ENCODE data around the gene SPPL2B.

The SPPL2B gene

GRCh38 chr19:2324220-2324948, 4.1 kb upstream of the SPPL2B start:
- no peak for DNase-seq

- no peak for DNase-seq
Observed at GRCh38 chr19:2325281-2326046, 3.0 kb upstream of the SPPL2B start.

- no peak for DNase-seq
Observed at GRCh38 chr19:2326699-2327360, 1.7 kb upstream of the SPPL2B start.

GRCh38 chr19:2327773-2328400, 597 bp upstream of the SPPL2B start:
- peak; percentile 70 to 86 for DNase-seq

DNA sequence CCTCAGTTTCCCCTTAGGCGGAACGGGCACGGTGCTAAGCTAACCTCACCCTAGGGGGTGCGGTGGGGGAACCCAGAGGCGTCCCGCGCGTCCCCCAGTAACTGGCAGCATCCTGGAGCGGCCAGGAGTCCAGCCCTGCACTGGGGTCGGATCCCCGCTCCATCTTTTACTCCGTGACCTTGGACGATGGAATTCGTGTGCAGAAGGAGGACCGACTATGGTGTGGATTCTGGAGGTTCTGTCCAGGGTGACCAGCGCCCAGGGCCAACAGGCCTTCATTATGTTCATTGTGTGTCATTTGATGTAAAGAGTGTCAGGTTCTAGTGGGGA, 630 bp downstream of the SPPL2B start:
- no peak for DNase-seq

DNA sequence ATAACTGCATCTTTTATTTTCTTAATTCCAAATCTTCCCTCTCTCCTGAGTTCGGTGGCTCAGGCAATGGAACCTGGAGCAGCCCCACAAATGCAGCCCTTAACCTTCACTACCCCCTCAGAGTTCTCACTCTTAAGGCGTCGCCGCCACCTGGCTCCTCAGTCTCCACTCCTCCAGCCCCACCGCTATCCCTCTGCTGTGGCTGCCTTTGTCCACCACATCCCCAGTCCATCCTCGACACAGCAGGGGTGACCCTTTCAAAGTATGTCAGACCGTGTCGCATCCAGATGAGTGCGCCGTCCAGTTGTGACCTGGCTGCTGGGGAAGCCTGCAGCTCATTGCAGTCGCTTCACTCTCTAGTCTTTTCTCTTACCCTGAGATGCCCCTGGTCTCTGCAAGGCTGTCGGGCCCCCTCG, 1.0 kb downstream of the SPPL2B start:
- DNase-seq, result no peak

GRCh38 chr19:2330255-2330631, 1.8 kb downstream of the SPPL2B start:
- no peak for DNase-seq

DNA sequence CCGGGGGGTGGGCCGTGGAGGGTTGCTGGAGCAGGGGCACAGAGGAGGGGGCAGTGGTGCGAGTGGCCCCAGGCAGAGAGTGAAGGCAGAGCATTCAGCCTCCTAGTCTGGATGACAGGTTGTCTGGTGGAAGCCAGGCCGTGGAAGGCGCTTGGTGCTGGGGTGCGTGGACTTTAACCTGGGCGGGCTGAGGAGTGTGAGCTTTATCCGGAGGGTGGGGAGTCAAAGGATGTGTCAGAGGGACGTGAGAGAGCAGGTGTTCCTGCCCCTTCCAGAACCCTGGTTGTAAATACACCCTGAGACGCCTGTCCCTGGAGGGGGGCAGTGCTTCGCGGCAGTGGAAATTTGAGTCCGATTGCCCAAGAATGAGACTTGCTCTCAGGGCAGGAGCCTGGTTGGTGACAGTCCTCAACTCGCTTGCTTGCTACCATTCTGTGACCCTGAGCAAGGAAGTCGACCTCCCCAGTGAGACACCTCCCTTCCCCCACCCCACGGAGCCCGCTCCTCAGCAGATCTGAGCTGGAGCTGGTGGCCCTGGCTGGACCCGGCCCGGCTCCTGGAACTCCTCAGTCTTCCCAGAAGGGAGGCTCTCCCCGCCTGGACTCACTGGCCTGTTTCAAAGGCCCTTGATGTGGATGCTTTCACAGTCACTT, 2.3 kb downstream of the SPPL2B start:
- DNase-seq, result peak in 1 of 2 experiments; percentile 62

- no peak for DNase-seq
Observed at GRCh38 chr19:2331601-2332246, 3.2 kb downstream of the SPPL2B start.

DNA sequence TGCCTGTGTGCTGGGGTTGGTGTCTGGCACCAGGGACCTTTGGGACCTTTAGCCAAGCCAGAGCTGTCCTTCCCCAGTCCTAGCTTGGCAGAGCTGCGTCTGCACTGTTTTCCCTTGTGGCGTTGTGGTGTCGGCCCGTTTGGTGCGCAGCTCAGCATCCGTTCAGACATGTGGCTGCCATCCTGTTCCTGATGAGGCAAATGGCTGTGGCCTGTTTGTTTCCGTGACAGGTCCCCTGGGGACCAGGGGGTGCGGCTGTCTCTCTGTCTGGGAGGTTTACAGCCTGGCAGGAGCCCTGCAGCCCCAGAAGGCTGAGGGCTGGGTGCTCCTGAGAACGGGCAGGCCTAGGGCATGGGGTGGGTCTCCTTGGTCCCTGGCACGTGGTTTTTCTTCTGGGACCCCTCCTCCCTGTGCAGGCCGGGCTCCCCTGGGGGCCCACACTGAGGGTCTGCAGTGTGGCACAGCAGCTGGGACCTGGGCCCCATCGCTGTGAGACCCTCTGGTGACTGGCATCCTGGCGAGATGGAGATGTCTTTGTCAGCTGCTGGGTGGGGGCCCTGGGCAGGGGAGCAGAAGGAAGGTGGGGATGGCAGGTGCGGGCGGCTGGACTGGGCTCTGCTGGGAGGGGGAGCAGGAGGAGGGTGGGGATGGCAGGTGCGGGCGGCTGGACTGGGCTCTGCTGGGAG, 4.0 kb downstream of the SPPL2B start:
- DNase-seq, result peak; percentile 77 to 86

DNA sequence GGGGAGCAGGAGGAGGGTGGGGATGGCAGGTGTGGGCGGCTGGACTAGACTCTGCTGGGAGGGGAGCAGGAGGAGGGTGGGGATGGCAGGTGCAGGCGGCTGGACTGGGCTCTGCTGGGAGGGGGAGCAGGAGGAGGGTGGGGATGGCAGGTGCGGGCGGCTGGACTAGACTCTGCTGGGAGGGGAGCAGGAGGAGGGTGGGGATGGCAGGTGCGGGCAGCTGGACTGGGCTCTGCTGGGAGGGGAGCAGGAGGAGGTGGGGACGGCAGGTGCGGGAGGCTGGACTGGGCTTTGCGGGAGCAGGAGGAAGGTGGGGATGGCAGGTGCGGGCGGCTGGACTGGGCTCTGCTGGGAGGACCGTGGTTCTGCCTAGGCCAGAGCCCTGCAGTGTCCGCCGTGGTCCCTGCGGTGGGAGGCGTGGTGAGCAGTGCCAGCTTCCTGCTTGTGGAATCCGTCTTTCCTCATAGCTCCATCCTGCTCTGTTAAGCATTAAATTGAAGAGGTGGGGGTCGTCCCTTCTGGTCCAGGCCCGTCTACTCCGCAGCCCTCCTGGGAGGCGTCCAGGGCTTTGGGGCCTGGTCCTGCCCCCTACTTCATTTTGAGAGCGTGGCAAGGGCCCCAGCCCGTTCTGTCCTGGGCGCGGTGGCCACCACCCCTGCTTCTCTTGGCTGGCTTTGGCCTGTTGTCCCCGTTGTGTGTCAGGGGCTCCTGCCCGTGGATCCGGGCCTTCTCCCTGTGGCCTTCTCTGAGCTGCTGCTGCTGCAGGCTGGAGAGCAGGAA, 4.7 kb downstream of the SPPL2B start:
- peak; percentile 91 to 93 for DNase-seq

GRCh38 chr19:2333807-2334211, 5.3 kb downstream of the SPPL2B start:
- DNase-seq, result peak in 1 of 2 experiments; percentile 26

GRCh38 chr19:2334426-2334825, 5.9 kb downstream of the SPPL2B start:
- DNase-seq, result no peak

DNA sequence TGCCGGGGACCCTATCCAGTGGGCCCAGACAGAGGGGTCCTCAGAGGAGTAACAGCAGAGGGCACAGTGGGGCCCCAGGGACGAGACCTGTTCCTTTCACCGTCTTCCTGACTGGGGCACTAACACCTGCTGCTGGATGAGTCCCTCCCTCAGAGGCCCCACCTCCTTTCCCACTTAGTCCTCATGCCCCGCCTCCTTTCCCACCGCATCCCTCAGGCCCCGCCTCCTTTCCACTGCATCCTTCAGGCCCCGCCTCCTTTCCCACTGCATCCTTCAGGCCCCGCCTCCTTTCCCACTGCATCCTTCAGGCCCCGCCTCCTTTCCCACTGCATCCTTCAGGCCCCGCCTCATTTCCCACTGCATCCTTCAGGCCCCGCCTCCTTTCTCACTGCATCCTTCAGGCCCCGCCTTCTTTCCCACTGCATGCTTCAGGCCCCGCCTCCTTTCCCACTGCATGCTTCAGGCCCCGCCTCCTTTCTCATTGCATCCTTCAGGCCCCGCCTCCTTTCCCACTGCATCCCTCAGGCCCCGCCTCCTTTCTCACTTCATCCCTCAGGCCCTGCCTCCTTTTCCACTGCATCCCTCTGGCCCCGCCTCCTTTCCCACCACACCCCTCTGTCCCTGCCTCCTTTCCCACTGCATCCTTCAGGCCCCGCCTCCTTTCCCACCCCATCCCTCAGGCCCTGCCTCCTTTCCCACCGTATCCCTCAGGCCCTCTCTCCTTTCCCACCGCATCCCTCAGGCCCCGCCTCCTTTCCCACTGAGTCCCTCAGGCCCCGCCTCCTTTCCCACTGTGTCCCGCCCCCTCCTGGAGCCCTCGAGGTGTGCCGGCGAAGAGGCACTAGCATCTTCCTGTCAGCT, 6.7 kb downstream of the SPPL2B start:
- no peak for DNase-seq

DNA sequence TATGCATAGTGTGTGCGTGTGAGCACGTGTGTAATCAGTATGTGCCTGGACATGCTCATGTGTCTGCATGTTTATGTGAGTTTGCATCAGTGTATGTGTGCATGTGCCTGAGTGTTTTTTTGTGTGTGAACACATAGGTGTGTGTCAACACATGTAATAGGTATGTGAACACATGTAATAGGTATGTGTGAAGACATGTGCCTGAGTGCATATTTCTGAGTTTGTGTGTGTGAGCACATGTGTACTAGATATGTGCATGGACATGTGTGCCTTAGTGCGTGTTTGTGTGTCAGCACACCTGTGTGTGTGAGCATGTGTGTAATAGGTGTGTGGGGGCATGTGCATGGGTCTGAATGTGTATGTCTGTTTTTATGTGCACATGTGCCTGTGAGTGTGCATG, 7.4 kb downstream of the SPPL2B start:
- DNase-seq, result no peak

DNA sequence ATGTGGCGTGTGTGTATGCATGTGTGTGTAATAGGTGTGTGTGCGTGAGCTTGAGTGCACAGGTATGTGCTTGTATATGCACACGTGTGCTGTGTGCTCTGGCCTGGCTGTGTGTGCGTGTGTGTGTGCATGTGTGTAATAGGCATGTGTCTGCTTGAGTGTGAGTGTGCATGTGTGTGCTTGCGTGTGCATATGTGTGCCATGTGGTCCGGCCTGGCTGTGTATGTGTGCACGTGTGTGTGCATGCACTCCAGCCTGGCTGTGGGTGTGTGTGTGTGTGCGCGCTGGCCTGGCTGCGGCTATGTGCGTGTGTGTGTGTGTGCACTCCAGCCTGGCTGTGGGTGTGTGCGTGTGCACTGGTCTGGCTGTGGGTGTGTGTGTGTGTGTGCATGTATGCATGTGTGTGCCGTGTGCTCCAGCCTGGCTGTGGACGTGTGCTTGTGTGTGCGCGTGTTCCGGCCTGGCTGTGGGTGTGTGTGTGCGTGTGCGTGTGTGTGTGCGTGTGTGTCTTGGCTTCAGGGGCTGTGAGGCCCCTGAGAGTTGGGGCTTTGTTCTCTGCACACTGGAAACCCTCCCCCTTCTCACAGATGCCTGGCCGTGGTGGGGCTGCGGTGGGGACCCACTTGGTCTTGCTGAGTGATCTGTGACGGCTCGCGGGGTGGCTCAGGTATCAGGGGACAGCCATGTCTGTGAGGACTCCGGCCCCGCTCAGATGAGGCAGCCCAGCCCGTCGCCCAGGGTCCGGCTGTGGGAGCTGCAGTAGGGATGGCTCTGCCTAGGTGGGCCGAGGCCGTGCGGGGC, 8.2 kb downstream of the SPPL2B start:
- no peak for DNase-seq

DNA sequence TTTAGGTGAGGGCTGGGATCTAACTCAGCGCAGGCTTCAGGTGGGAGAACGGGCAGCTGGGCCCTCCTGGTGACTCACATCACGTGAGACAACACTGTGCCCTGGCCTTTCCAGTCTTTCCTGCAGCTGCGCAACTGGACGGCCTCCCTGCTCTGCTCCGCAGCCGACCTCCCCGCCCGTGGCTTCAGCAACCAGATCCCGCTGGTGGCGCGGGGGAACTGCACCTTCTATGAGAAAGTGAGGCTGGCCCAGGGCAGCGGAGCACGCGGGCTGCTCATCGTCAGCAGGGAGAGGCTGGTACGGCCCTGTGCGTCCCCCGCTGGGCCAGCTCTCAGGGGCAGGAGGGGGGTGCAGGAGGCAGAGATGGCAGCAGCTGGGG, 8.8 kb downstream of the SPPL2B start:
- DNase-seq, result no peak

GRCh38 chr19:2338055-2338615, 9.7 kb downstream of the SPPL2B start:
- DNase-seq, result no peak

All from NCI-H2081 (cell line).